LNCaP clone FGC (cell line): ENCODE results near the gene OPTN.
"Not testable (repeated sequence)": the region's sequence is repeated elsewhere in the genome, so short reads cannot be mapped to it uniquely, and the experiment has no call there.

Source experiments
- DNase-seq: peaks from one replicate; pipeline ENCODE4 v3.0.0-alpha.2; 2011; ENCODE audit warnings: low read depth
- H3K4me3 ChIP-seq: 2 replicates; pipeline ENCODE4 v1.5.1; 2011; ENCODE audit warnings: mild to moderate bottlenecking, low read depth, low read length, control low read depth
- TF ChIP-seq, protein P1 (sequence below): IDR thresholded peaks from 2 replicates; pipeline ENCODE4 v1.5.1; 2012; ENCODE audit warnings: mild to moderate bottlenecking; ENCODE audit not compliant: control insufficient read depth, insufficient read depth; ENCODE audit errors: extremely low read depth

The OPTN gene

DNA sequence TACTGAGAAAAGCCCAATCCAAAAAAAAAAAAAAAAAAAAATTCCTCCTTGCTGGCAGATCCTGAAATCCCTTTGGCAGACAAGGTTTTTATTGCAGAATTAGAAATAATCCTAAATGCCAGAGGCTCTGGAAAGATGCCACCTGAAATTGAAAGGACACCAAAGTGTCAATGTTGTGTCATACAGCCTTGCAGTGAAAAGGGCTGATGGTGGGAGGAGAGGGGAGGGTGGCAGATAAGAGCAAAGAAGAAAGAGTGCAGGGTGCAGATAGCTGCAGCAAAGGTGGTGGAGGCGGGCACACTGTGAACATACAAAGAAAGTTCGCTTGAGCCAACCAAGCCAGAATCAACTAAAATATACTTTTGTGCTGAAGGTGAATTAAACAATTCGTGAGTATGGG, 8.2 kb upstream of the OPTN start:
- TF ChIP-seq, protein P1, sequence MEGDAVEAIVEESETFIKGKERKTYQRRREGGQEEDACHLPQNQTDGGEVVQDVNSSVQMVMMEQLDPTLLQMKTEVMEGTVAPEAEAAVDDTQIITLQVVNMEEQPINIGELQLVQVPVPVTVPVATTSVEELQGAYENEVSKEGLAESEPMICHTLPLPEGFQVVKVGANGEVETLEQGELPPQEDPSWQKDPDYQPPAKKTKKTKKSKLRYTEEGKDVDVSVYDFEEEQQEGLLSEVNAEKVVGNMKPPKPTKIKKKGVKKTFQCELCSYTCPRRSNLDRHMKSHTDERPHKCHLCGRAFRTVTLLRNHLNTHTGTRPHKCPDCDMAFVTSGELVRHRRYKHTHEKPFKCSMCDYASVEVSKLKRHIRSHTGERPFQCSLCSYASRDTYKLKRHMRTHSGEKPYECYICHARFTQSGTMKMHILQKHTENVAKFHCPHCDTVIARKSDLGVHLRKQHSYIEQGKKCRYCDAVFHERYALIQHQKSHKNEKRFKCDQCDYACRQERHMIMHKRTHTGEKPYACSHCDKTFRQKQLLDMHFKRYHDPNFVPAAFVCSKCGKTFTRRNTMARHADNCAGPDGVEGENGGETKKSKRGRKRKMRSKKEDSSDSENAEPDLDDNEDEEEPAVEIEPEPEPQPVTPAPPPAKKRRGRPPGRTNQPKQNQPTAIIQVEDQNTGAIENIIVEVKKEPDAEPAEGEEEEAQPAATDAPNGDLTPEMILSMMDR: no peak
- no peak overlapping the region for H3K4me3 ChIP-seq
- DNase-seq: no peak

DNA sequence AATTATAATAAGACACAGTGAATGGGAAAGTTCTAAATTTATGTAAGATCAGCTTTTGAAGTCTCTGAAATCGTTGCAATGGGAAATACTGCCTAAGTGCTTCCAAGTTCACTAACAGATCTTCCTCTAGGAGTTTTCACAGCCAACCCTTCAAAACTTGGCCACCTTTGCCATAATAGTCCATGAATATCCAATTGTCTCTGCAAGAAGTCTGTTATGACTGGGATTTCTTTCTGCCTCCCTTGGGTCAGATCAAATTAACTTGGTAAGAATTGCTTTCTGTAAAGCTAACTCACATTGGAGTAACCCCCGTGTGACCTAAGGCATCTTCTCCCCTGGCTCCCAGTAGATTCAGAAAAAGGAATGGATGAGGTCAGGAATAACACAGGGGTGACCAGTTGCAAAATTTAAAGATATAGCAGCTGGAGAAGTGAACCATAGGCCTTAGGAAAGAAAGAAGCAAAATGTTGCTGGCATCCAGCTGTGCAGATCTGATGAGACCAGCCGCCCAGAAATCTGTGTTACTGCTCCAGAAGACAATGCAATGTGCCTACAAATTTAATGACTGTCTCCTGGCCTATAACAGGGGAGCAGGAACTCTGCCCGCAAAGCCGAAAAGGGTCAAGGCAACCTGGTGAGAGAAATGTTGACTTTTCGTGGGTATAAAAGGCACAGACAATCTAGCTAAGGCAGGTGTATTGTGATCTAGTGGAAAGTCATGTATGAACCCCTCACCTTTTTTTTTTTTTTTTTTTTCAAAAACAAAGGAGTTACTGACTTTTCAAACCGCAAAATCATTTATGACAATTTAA, 7.5 kb upstream of the OPTN start:
- TF ChIP-seq, protein P1: no peak
- no peak overlapping the region for H3K4me3 ChIP-seq
- no peak for DNase-seq

DNA sequence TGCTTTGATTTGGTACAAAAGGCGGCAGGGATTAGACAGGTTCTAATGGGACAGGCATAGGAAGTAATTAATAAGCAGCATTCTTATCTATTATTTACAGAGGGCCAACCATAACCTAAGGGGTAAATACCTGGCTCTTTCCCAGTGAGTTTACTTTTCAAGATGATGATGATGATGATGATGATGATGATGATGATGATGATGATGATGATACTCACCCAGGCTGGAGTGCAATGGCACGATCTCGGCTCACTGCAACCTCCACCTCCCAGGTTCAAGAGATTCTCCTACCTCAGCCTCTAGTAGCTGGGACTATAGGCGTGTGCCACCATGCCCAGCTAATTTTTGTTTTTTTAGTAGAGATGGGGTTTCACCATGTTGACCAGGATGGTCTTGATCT, 5.9 kb upstream of the OPTN start:
- not testable (repeated sequence) for DNase-seq, H3K4me3 ChIP-seq

DNA sequence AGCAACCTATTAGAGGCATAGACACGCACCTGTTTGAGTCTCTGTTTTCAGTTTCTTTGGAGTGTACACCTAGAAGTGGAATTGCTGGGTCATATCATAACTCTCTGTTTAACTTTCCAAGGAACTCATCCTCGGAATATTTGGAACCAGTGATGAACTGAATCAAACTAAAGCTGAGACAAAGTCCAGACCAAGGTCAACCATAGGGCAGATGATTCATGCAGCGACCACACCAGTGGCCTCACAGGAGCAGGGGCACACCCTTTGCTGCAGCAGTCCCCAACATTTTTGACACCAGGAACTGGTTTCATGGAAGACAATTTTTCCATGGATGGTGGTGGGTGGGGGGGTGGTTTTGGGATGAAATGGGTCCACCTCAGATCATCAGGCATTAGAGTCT, 4.9 kb upstream of the OPTN start:
- H3K4me3 ChIP-seq: no peak overlapping the region
- no peak for DNase-seq
- TF ChIP-seq, protein P1: no peak

DNA sequence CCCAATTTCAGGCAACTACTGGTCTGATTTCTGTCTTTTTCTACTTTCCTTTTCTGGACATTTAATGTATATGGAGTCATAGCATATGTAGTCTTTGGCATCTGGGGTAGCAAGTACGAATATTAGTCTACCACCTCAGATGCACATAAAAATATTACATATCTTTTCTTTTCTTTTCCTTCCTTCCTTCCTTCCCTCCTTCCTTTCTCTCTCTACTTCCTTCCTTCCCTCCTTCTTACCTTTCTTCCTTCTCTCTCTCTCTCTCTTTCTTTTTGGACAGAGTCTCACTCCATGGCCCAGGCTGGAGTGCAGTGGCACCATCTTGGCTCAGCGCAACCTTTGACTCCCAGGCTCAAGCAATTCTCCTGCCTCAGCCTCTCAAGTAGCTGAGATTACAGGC, 4.0 kb upstream of the OPTN start:
- DNase-seq: no peak
- no peak overlapping the region for H3K4me3 ChIP-seq
- TF ChIP-seq, protein P1: no peak

DNA sequence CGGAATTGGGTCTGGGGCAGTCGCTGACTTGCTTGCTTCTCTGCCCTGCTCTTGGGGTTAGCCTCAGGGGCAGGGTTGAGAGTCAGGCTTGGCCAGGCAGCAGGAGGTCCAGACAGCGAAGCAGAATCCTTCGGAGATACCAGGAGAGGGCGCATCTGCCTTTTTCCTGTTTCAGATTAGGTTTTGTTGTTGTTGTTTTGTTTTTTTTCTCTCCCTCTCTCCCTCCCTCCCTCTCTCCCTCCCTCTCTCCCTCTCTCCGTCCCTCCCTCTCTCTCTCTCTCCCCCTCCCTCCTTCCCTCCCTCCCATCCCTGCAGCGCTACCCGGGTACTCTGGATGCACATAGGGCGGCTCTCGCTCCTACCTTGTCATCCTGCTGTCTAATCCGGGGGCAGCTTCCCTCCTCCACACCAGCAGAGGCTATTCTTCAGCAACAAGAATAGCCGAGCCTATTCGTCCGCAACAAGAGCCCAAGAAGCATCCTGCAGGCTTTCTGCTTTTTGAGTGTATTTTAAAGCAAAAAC, 758 bp upstream of the OPTN start:
- DNase-seq: peak; percentile 40
- TF ChIP-seq, protein P1: peak; percentile 77
- peak overlapping the region; percentile 63 for H3K4me3 ChIP-seq

DNA sequence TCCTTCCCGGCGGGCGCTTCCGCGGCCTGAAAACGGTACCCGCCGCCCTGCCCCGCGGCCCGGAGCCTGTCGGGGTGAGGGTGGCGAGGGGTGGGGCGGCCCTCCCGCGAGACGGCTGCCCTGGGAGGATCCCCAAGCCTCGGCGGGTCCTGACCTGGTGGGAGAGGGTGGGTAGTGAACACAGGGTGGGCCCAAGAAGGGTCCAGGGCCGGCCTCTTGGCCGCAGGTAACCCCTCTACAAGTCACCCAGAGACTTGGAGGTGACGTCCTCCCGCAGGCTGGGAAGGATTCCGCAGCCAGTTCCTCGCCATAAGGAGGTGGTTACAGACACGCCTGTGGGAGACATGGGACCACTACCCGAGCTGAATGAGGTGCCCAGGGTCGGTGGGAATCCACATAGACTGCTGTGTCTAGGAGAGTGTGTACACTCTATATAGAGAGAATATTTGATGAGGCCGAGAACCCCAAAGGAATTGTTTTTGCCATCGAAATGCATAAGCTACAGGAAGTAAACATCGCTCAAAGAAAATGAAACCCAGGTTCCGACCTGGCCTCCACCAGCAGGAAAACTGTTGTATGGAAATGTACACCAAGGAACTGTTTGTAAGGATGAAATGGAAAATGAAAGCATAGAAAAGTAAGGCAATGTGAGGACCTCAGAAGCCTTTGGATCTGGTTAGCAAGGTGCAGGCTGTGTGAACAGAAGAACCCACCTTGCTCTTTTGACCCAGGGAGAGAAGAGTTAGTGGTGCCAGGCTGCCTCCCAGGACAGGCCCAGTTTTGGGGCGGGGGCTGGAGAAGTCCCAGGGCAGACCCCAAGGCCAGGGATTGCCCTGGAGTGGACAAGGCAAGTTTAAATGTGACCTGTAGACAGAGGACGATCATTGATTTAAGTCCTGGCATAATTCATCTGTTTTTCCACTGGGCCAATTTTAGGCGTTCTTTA, 659 bp downstream of the OPTN start:
- TF ChIP-seq, protein P1: no peak
- DNase-seq: no peak
- peak overlapping the region; percentile 63 for H3K4me3 ChIP-seq
